ENCODE measurements around the gene TBC1D4. TPM values are rescaled to one million over a fixed set of nuclear protein-coding genes. Genes with fewer than 3 reads are reported as not detected.

TBC1D4 gene
- polyA plus RNA-seq, 1 experiment, result 16.4 TPM

DNA sequence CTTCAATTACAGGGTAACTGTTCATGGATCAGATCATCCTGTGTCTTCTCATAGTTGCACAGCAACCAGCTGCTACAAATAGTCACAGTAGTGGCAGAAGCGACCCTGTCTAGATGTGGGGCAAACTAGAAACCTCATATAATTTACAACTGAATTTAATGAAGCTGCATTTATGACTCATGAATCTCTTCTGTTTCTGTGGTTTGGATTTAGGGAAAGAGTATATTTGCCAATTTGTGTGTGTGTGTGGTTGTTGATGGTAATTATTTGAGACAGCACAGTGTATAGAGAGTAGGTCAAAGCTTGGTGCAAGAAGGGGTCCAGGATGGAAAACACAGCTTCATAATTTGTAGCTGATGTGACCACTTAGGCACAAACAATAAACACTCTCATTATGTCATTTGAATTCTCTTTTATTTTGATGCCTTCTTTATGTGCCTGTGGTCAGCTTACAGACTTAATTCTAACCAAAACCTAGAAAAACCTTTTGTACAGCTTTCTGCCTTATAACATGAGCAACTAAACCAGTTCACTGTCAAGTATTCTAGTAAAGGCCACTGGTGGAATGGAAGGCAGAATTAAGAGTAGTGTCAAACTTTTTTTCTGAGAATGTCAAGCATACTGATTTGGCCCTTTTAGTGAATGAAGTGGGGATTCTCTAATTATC, 218.1 kb downstream of the TBC1D4 start:
- peak; percentile 30 for DNase-seq (ENCODE audit: low read depth)
- TF ChIP-seq, protein P1, sequence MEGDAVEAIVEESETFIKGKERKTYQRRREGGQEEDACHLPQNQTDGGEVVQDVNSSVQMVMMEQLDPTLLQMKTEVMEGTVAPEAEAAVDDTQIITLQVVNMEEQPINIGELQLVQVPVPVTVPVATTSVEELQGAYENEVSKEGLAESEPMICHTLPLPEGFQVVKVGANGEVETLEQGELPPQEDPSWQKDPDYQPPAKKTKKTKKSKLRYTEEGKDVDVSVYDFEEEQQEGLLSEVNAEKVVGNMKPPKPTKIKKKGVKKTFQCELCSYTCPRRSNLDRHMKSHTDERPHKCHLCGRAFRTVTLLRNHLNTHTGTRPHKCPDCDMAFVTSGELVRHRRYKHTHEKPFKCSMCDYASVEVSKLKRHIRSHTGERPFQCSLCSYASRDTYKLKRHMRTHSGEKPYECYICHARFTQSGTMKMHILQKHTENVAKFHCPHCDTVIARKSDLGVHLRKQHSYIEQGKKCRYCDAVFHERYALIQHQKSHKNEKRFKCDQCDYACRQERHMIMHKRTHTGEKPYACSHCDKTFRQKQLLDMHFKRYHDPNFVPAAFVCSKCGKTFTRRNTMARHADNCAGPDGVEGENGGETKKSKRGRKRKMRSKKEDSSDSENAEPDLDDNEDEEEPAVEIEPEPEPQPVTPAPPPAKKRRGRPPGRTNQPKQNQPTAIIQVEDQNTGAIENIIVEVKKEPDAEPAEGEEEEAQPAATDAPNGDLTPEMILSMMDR (IDR thresholded peaks at IDR 0.05; ENCODE audit: insufficient read depth, low read depth, low read length), result no peak
- CTCF ChIA-PET, result no interaction called here
- POLR2A ChIA-PET, result no interaction called here
- no peaks in the 10 kb centered on the region for H3K36me3 ChIP-seq (ENCODE audit: control insufficient read depth, insufficient read depth, low read length)
- H3K4me3 ChIP-seq (ENCODE audit: low read depth, low read length), result no peak overlapping the region
- peaks cover 4% of the 10 kb centered on the region; the same call in 1 of the 2 replicates for H3K27me3 ChIP-seq (ENCODE audit: control insufficient read depth, insufficient read depth, low read length)

DNA sequence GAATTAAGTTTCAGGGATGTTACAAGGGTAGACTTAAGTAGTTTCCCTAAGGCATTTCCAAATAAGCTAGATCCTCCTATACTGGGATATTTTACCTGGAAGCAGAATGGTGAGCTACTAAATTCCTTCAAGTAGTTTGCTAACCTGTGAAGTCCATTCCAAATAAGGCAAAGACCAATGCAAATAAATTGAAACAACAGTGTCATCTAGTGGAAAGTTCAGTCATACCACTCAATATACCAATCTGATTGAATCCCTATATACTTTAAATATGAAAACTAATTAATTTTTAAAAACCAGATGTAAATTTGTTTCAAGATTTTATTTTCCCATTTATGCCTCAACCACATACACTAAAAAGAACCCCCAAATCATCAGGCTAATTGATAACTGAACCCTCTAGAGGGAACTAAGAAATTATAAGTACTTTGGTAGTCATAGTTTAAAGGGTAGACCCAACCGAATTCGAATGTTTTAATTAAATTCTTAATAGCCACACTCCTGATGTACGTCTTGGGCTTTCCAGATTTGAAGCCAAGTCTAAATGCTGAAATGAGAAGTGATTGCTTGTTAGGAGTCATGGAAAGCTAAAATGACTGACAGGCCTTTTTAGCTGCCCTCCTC, 223.7 kb downstream of the TBC1D4 start:
- ChIA-PET POLR2A (no interaction called here), CTCF (interaction anchor here (0.7 to 1.4 kb wide), 7 partner anchors 11 to 1490 kb away, joined by 3 to 5 read pairs (median 4); no protein-coding TSS in a partner anchor)
- no peaks in the 10 kb centered on the region for H3K36me3 ChIP-seq (ENCODE audit: control insufficient read depth, insufficient read depth, low read length)
- H3K27me3 ChIP-seq (ENCODE audit: control insufficient read depth, insufficient read depth, low read length), result peaks cover 6% of the 10 kb centered on the region; the same call in 1 of the 2 replicates
- TF ChIP-seq, protein P1 (IDR thresholded peaks at IDR 0.05; ENCODE audit: insufficient read depth, low read depth, low read length), result peak; percentile 65
- H3K4me3 ChIP-seq (ENCODE audit: low read depth, low read length), result no peak overlapping the region
- no peak for DNase-seq (ENCODE audit: low read depth)

DNA sequence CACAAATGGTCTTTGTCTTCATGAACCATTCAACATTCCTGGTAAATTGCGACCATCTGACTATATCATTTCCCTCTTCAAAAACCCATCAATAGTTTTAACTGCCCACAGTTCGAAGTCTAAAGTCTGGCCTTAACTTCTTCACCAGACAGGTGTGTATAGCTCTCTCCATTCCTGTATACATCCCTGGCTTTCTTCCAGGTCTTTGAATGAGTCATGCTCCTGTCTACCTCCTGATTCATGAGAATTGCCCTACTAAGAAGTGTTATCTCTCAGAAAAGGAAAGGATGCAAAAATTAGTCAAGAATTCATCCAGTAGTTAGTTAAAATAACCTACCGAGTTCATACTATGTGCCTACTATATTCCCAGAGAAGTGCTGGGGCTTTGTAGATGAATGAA, 225.0 kb downstream of the TBC1D4 start:
- Histone ChIP-seq H3K4me3 (ENCODE audit: low read depth, low read length) (no peak overlapping the region), H3K36me3 (ENCODE audit: control insufficient read depth, insufficient read depth, low read length) (no peaks in the 10 kb centered on the region), H3K27me3 (ENCODE audit: control insufficient read depth, insufficient read depth, low read length) (peaks cover 4% of the 10 kb centered on the region; the same call in 1 of the 2 replicates)
- CTCF ChIA-PET, result interaction anchor here (0.9 to 1.3 kb wide), 2 partner anchors 10 to 37 kb away, joined by 3 to 5 read pairs; no protein-coding TSS in a partner anchor
- TF ChIP-seq, protein P1 (IDR thresholded peaks at IDR 0.05; ENCODE audit: insufficient read depth, low read depth, low read length), result no peak
- POLR2A ChIA-PET, result no interaction called here
- no peak for DNase-seq (ENCODE audit: low read depth)

DNA sequence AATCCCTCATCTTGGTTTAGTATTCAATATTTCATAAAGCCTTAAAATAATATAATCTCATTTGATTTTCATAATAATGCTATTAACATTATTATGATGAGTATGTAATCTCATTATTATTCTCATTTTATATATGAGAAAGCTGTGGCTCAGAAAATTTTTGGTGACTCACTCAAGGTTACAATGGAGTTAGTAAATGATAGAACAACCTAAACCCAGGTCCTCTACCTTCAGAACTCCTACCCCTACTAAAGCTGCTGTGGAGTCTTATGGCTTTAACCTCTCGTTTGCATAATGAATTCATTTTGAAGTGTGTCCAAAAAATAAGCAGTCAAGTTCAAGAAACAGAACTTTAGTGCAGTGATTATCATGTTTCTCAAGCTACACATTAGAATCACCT, 226.3 kb downstream of the TBC1D4 start:
- TF ChIP-seq, protein P1 (IDR thresholded peaks at IDR 0.05; ENCODE audit: insufficient read depth, low read depth, low read length), result no peak
- ChIA-PET POLR2A (no interaction called here), CTCF (interaction anchor here (0.5 to 1.5 kb wide), 5 partner anchors 36 to 1533 kb away, joined by 3 read pairs; no protein-coding TSS in a partner anchor)
- Histone ChIP-seq H3K27me3 (ENCODE audit: control insufficient read depth, insufficient read depth, low read length) (peaks cover 6% of the 10 kb centered on the region; the same call in 1 of the 2 replicates), H3K4me3 (ENCODE audit: low read depth, low read length) (no peak overlapping the region), H3K36me3 (ENCODE audit: control insufficient read depth, insufficient read depth, low read length) (no peaks in the 10 kb centered on the region)
- DNase-seq (ENCODE audit: low read depth), result no peak

DNA sequence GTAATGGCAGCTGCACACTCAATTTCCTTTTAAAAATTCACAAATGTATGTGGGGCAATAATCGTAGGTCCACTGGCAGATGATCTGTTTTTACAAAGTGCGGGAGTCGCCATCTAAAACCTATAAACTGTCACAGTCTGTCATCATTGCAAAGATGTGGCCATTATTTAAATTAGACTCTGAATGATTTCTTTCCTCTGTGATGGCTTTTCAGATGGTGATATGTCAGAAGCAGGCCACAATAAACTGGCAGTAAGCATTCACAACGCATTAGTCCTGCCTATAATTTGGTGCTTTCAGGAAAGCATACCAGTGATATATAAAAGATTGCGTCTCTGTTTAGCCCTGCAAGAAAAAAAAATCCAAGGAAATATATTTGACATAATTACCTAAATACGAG, 226.8 kb downstream of the TBC1D4 start:
- DNase-seq (ENCODE audit: low read depth), result no peak
- CTCF ChIA-PET, result interaction anchor here (0.7 to 1.5 kb wide), 2 partner anchors 35 to 1419 kb away, joined by 3 read pairs; no protein-coding TSS in a partner anchor
- H3K36me3 ChIP-seq (ENCODE audit: control insufficient read depth, insufficient read depth, low read length), result no peaks in the 10 kb centered on the region
- POLR2A ChIA-PET, result no interaction called here
- TF ChIP-seq, protein P1 (IDR thresholded peaks at IDR 0.05; ENCODE audit: insufficient read depth, low read depth, low read length), result no peak
- H3K27me3 ChIP-seq (ENCODE audit: control insufficient read depth, insufficient read depth, low read length), result peaks cover 6% of the 10 kb centered on the region; the same call in 1 of the 2 replicates
- H3K4me3 ChIP-seq (ENCODE audit: low read depth, low read length), result no peak overlapping the region

Data from BJ (cell line).